GM18867 (cell line): Measurements from ENCODE around the gene C6orf47.

Experiments used
- ATAC-seq: cut with Tn5 transposase; IDR thresholded peaks from one replicate; pipeline ENCODE4 v1.9.1; 2021; ENCODE audit warnings: mild to moderate bottlenecking, moderate library complexity; ENCODE audit not compliant: unreplicated experiment

C6orf47 gene

DNA sequence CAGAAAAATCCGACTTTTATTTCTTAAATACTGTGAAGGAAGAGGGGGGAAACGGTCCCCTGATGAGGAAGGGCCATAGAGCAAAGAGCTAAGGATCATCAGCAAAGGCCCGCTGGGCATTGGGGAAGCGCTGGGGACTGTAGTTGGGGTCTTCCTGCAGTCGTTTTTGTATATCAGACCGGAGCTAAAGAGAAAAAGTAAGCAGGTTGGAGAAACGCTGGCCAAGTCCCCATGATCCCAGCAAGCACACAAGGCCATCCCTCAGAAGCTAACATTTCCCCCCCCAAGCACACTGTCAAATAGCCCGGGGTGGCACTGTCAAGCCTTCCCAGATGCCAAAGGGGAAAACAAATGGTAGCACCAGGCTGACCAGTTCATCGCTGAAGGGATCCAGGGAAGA, 21.5 kb downstream of the C6orf47 start:
- ATAC-seq: no peak

DNA sequence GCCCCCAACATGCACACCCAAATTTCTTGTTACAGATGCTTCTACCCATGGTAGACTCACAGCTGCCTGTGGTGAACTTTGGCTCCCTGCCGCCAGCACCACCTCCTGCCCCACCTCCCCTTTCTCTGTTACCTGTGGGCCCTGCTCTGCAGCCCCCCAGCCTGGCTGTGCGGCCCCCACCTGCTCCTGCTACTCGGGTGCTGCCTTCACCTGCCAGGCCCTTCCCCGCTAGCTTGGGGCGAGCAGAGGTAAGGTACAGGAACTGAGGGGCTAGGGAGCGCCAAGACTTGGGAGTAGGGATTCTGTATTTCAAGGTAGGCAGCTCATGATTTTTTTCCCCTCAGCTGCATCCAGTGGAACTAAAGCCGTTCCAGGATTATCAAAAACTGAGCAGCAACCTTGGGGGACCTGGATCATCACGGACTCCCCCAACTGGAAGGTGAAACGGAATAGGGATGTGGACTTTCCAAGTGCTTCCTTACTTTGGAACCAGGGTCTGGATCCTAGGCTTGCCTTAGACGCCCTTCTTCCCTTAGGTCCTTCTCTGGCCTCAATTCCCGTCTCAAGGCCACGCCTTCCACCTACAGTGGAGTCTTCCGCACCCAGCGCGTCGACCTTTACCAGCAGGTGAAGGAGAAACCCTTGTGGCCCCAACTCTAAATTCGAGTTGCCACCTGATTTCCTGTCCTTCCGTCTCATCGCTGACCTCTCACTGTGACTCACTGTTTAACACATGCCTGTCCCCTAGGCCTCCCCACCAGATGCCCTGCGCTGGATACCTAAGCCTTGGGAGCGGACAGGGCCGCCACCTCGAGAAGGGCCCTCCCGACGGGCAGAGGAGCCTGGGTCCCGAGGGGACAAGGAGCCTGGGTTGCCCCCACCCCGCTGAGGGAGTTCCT, 23.6 kb downstream of the C6orf47 start:
- ATAC-seq: no peak

- no peak for ATAC-seq
Observed at GRCh38 chr6:31634969-31635575, 25.5 kb downstream of the C6orf47 start.

DNA sequence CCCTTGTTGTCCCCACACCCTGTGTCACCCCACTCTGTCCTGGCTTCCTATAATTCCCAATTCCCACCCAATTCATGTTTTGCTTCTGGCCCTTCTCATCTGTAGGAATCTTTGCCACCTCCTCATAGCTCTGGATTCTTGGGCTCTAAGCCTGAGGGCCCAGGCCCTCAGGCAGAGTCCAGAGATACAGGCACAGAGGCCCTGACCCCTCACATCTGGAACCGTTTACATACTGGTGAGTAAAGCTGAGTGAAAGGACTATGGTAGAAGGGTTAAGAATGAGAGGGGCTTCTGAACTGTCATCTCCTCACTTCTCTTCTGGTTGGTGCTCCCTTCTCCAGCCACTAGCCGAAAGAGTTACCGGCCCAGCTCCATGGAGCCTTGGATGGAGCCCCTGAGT, 26.4 kb downstream of the C6orf47 start:
- ATAC-seq: no peak

DNA sequence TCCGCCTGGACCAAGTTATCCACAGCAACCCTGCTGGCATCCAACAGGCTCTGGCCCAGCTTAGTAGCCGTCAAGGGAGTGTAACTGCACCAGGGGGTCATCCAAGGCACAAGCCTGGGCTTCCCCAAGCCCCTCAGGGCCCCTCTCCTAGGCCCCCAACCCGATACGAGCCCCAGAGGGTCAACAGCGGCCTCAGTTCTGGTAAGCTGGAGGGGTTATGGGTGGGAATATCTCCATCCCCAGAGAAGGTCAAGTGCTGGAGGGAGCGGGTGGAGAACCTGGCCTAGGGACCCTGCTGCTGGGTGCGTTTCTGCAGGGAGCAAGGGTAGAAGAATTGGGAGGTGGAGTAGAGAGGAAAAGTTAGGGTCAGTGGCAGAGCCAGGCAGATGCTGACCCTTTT, 27.1 kb downstream of the C6orf47 start:
- ATAC-seq: no peak

DNA sequence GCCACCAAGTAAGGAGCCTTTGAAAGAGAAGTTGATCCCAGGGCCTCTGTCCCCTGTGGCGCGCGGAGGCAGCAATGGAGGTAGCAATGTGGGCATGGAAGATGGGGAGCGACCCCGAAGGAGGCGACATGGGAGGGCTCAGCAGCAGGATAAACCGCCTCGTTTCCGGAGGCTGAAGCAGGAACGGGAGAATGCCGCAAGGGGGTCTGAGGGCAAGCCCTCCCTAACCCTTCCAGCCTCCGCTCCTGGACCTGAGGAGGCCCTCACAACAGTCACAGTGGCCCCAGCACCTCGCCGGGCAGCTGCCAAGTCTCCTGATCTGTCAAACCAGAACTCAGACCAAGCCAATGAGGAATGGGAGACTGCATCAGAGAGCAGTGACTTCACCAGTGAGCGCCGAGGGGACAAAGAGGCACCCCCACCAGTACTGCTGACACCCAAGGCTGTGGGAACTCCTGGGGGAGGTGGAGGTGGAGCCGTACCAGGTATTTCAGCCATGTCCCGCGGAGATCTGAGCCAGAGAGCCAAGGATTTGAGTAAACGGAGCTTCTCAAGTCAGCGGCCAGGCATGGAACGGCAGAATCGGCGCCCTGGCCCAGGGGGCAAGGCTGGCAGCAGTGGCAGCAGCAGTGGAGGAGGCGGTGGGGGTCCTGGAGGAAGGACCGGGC, 28.2 kb downstream of the C6orf47 start:
- no peak for ATAC-seq

- ATAC-seq: no peak
Observed at GRCh38 chr6:31631681-31632278, 28.8 kb downstream of the C6orf47 start.

GRCh38 chr6:31631209-31631608, 29.4 kb downstream of the C6orf47 start:
- ATAC-seq: no peak

DNA sequence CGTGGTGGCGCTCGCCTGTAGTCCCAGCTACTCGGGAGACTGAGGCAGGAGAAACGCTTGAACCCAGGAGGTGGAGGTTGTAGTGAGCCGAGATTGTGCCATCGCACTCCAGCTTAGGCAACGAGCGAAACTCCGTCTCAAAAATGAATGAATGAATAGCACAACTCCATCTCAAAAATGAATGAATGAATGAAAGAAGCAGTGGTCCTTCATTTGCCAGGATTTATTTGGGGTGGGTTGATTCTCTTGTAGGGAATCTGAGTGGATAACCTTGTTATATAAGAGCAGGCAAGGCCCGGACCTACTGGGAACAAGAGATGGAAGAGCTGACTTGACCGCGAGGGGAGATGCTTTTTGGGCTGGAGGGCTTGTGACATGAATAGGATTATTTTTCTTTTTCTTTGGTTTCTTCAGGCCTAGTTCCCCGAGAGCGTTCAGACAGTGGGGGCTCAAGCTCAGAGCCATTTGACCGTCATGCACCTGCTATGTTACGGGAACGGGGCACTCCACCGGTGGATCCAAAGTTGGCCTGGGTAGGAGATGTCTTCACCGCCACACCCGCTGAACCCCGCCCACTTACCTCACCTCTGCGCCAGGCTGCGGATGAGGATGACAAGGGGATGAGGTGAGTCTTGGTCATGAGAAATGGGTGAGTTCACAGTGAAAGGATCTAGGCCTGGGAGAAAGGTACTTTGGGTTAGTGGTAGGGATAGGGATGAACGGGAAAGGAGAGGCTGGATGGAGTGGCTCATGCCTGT, 30.2 kb downstream of the C6orf47 start:
- ATAC-seq: no peak

DNA sequence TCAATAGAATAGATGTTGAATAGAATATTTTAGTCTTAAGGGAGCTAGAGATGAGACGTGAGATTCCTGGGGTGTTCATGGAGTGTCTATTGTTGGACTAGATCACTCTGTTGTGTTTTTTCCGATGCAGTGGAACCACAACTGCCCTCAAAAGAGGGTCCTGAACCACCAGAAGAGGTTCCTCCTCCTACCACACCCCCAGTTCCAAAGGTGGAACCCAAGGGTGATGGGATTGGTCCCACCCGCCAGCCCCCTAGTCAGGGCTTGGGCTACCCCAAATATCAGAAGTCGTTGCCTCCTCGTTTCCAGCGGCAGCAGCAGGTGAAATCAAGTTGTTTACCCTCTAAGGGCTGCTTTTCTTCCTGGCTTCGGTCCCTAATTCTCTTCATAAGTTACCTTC, 31.6 kb downstream of the C6orf47 start:
- no peak for ATAC-seq

- ATAC-seq: no peak
Observed at GRCh38 chr6:31627690-31628287, 32.8 kb downstream of the C6orf47 start.

GRCh38 chr6:31626952-31627351, 33.6 kb downstream of the C6orf47 start:
- ATAC-seq: no peak

- no peak for ATAC-seq
Observed at GRCh38 chr6:31624070-31624469, 36.5 kb downstream of the C6orf47 start.

DNA sequence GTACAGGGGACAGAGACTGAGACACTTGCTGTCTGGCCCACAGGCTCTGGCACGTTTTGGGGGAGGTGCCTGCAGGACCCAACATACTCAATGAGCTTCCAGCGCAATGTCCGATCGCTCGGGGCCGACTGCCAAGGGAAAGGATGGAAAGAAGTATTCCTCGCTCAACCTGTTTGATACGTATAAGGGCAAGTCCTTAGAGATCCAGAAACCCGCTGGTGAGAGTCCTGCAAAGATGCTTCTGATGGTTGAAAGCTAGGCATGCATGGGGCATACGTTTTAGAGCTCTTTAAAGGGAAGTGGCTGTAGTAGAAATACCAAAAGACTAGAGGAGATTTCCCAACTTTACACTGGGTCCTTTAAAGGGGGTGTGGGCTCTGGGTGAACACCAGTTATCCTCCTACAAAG, 37.9 kb downstream of the C6orf47 start:
- ATAC-seq: no peak

GRCh38 chr6:31621991-31622390, 38.6 kb downstream of the C6orf47 start:
- no peak for ATAC-seq

GRCh38 chr6:31621320-31621939, 39.1 kb downstream of the C6orf47 start:
- ATAC-seq: no peak

DNA sequence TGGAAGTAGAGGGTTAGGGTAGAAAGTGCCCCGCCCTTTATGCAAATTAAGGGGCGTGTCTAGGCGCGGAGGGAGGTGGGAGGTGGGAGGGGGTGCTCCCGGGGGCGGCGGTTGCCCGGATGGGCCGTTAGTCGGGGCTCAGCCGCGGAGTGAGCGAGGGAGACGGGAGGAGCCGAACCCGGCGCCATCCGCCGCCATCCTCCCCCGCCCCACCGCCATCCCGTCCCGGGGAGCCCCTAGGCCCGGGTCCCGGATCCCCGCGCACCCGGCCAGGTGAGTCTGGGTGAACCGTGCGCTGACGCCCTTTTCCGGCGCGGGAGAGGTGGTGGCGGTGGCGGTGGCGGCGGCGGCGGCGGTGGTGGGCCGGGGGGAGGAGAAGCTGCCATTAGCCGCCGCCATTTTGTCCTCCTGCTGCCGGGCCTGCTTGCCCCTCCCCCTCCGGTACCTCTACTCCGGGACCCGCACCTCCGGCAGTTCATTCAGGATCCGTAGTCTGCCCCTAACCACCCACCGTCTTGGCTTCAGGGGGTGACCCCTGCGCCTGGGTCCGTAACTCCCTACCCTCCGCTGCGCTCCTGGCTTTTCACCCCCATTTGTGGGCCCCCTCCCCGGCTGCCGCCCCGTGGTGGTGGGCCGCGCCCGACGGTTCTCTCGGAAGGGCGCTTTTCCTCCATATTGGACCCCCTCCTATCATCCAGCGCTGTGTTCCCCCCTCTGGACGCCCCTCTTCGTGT, 39.8 kb downstream of the C6orf47 start, which contains the start of gene PRRC2A:
PRRC2A (plus strand) TSS at position 130 of the 734 bp plus-strand sequence. CDS start 2,075 bp downstream, outside the sequence.
- peak; percentile 35 for ATAC-seq

- peak; percentile 83 for ATAC-seq
Observed at GRCh38 chr6:31619805-31620585, 40.6 kb downstream of the C6orf47 start.
